Esophagus muscularis mucosa (tissue), 3 donors: ENCODE data around the gene GFPT1.

Experiments used
- CTCF ChIP-seq, 3 experiments: fragments of 200-600 bp in 2 of 3; fragments of 450-650 bp in 1 of 3; sonication (generic) in 2 of 3; IDR thresholded peaks; one replicate each; pipeline ENCODE4 v1.5.1; 2017 to 2019; ENCODE audit warnings: antibody characterized with exemption in 3 of 3, mild to moderate bottlenecking in 2 of 3, moderate library complexity in 1 of 3
- POLR2A ChIP-seq: fragments of 450-650 bp; IDR thresholded peaks from one replicate; pipeline ENCODE4 v1.6.1; 2017; ENCODE audit warnings: antibody characterized with exemption, moderate library complexity, mild to moderate bottlenecking, low read depth
- POLR2AphosphoS5 ChIP-seq, 2 donors: sonication (generic); formaldehyde crosslinking; IDR thresholded peaks; one replicate each; pipeline ENCODE4 v1.6.1; 2017; ENCODE audit warnings: antibody characterized with exemption in 2 of 2

- TF ChIP-seq CTCF (IDR thresholded peaks at IDR 0.05), result no peak
- TF ChIP-seq POLR2A, result no peak
- no peak for TF ChIP-seq POLR2AphosphoS5 (IDR thresholded peaks at IDR 0.05)
Observed at GRCh38 chr2:69395866-69396265, 8.8 kb upstream of the GFPT1 start.
